H1 (cell line): ENCODE results near the gene MRPS15. TPM values are rescaled to one million over a fixed set of nuclear protein-coding genes. Genes with fewer than 3 reads are reported as not detected.

Experiments
- CTCF ChIA-PET: fragments of 300-600 bp; sonication (Branson Sonifier 250); formaldehyde crosslinking; loops from one replicate; lab custom pipeline; 2021; ENCODE audit not compliant: partially characterized antibody; lab: Charles Lee
- POLR2A ChIA-PET: fragments of 300-600 bp; sonication (Branson Sonifier 250); formaldehyde crosslinking; loops from one replicate; lab custom pipeline; 2021; ENCODE audit warnings: inconsistent platforms; ENCODE audit not compliant: partially characterized antibody; lab: Charles Lee
- DNase-seq, 2 experiments: peaks; one replicate each; pipeline versions ENCODE4 v3.0.0 to v3.0.0-alpha.2; 2010 to 2022; ENCODE audit warnings: low spot score in 2 of 2, low read depth in 1 of 2, mixed read lengths in 1 of 2
- FAIRE-seq: peaks from 2 replicates; lab custom pipeline; 2011; peaks lifted over from hg19 to GRCh38; lab: Jason Lieb, UNC
- H2AFZ ChIP-seq: 2 replicates; pipeline ENCODE4 v1.8.1; 2012; ENCODE audit warnings: low read length, inconsistent platforms
- H2AK5ac ChIP-seq: 2 replicates; pipeline ENCODE4 v1.6.1; 2013; ENCODE audit warnings: low read depth, low read length
- H2BK120ac ChIP-seq: replicated peaks from 2 replicates; pipeline ENCODE3; 2013; ENCODE audit warnings: low read depth, low read length, inconsistent platforms
- H2BK12ac ChIP-seq: 2 replicates; pipeline ENCODE4 v1.6.1; 2013; ENCODE audit warnings: low read depth, low read length
- H2BK15ac ChIP-seq: 2 replicates; pipeline ENCODE4 v1.6.1; 2013; ENCODE audit warnings: low read length
- H2BK20ac ChIP-seq: 2 replicates; pipeline ENCODE4 v1.6.1; 2013; ENCODE audit warnings: low read length
- H2BK5ac ChIP-seq: 2 replicates; pipeline ENCODE4 v1.6.1; 2013; ENCODE audit warnings: low read depth, low read length
- H3K14ac ChIP-seq: 2 replicates; pipeline ENCODE4 v1.6.1; 2013; ENCODE audit warnings: inconsistent platforms; ENCODE audit not compliant: insufficient read length
- H3K18ac ChIP-seq: 2 replicates; pipeline ENCODE4 v1.6.1; 2013; ENCODE audit warnings: low read length; ENCODE audit errors: extremely low read depth
- H3K23ac ChIP-seq: 2 replicates; pipeline ENCODE4 v1.6.1; 2013; ENCODE audit warnings: inconsistent platforms; ENCODE audit not compliant: insufficient read length
- H3K23me2 ChIP-seq: 2 replicates; pipeline ENCODE4 v1.6.1; 2013; ENCODE audit warnings: low read depth, low read length
- H3K27ac ChIP-seq: 2 replicates; pipeline ENCODE4 v1.6.1; 2011; ENCODE audit warnings: low read depth, low read length, inconsistent platforms
- H3K27me3 ChIP-seq, 4 experiments: replicated peaks in 1 of 4; 1 replicate in 1 of 4; 2 replicates in 3 of 4; pipeline versions ENCODE4 v1.6.1 to v1.8.1; 2011 to 2013; ENCODE audit warnings: low read length in 3 of 4, mild to moderate bottlenecking in 3 of 4, inconsistent platforms in 2 of 4, mixed read lengths in 2 of 4, moderate library complexity in 1 of 4; ENCODE audit not compliant: control insufficient read depth in 3 of 4, insufficient read depth in 3 of 4; ENCODE audit errors: extremely low read depth in 1 of 4
- H3K36me3 ChIP-seq, 4 experiments: 2 replicates each; pipeline versions ENCODE4 v1.6.1 to v1.8.1; 2011 to 2013; ENCODE audit warnings: mild to moderate bottlenecking in 4 of 4, low read length in 3 of 4, moderate library complexity in 2 of 4, control low read depth in 1 of 4, inconsistent platforms in 1 of 4; ENCODE audit not compliant: insufficient read depth in 4 of 4, control insufficient read depth in 2 of 4
- H3K4ac ChIP-seq: replicated peaks from 2 replicates; pipeline ENCODE3; 2013; ENCODE audit warnings: low read length, low read depth, mixed read lengths, inconsistent platforms; ENCODE audit not compliant: insufficient read length
- H3K4me1 ChIP-seq, 4 experiments: replicated peaks in 1 of 4; 1 replicate in 1 of 4; 2 replicates in 3 of 4; pipeline versions ENCODE4 v1.6.1 to v1.8.1; 2011 to 2013; ENCODE audit warnings: low read length in 3 of 4, inconsistent platforms in 2 of 4, mixed read lengths in 1 of 4; ENCODE audit not compliant: insufficient read depth in 4 of 4, control insufficient read depth in 3 of 4
- H3K4me2 ChIP-seq, 2 experiments: 2 replicates each; pipeline versions ENCODE4 v1.6.1 to v1.8.1; 2011 to 2013; ENCODE audit warnings: low read depth in 2 of 2, low read length in 2 of 2, control low read depth in 1 of 2, inconsistent platforms in 1 of 2, mild to moderate bottlenecking in 1 of 2; ENCODE audit not compliant: insufficient read depth in 1 of 2
- H3K4me3 ChIP-seq, 4 experiments: fragments of 200-600, 300-600 bp in 1 of 4; sonication (generic), shearing (Covaris generic), sonication (Bioruptor Twin) in 1 of 4; 2 replicates each; pipeline versions ENCODE4 v1.5.1 to v1.8.1; 2011 to 2016; ENCODE audit warnings: low read length in 4 of 4, low read depth in 3 of 4, control low read depth in 2 of 4, inconsistent platforms in 2 of 4, mild to moderate bottlenecking in 2 of 4, mixed read lengths in 1 of 4, moderate library complexity in 1 of 4; ENCODE audit not compliant: insufficient read depth in 2 of 4; ENCODE audit errors: extremely low read depth in 1 of 4
- H3K56ac ChIP-seq: replicated peaks from 2 replicates; pipeline ENCODE3; 2013; ENCODE audit warnings: low read depth, mild to moderate bottlenecking, mixed read lengths, low read length, inconsistent platforms; ENCODE audit not compliant: insufficient read length
- H3K79me1 ChIP-seq: 2 replicates; pipeline ENCODE4 v1.6.1; 2013; ENCODE audit warnings: low read depth, low read length, control low read depth
- H3K79me2 ChIP-seq, 2 experiments: 2 replicates each; pipeline versions ENCODE4 v1.6.1 to v1.8.1; 2012 to 2013; ENCODE audit warnings: low read length in 2 of 2, mild to moderate bottlenecking in 2 of 2, inconsistent platforms in 1 of 2; ENCODE audit not compliant: insufficient read depth in 2 of 2, control insufficient read depth in 1 of 2
- H3K9ac ChIP-seq, 4 experiments: replicated peaks in 1 of 4; 1 replicate in 1 of 4; 2 replicates in 3 of 4; pipeline versions ENCODE4 v1.6.1 to v1.8.1; 2011 to 2013; ENCODE audit warnings: low read depth in 3 of 4, low read length in 3 of 4, control low read depth in 2 of 4, mild to moderate bottlenecking in 2 of 4, moderate library complexity in 2 of 4, inconsistent platforms in 1 of 4; ENCODE audit errors: extremely low read depth in 1 of 4
- H3K9me3 ChIP-seq, 2 experiments: 2 replicates each; pipeline versions ENCODE4 v1.6.1 to v1.8.1; 2012 to 2013; ENCODE audit warnings: mild to moderate bottlenecking in 2 of 2, moderate library complexity in 2 of 2, control low read depth in 1 of 2, inconsistent platforms in 1 of 2, low read depth in 1 of 2, low read length in 1 of 2, mixed read lengths in 1 of 2; ENCODE audit not compliant: insufficient read depth in 2 of 2
- H4K20me1 ChIP-seq, 2 experiments: replicated peaks in 1 of 2; 2 replicates each; pipeline versions ENCODE3 to v1.8.1; 2011 to 2013; ENCODE audit warnings: inconsistent platforms in 2 of 2, low read length in 2 of 2, mild to moderate bottlenecking in 1 of 2; ENCODE audit not compliant: insufficient read depth in 2 of 2, control insufficient read depth in 1 of 2
- H4K5ac ChIP-seq: 2 replicates; pipeline ENCODE4 v1.6.1; 2013; ENCODE audit warnings: low read length, low read depth, mixed read lengths, inconsistent platforms; ENCODE audit not compliant: insufficient read length
- H4K8ac ChIP-seq: 2 replicates; pipeline ENCODE4 v1.8.0; 2013; ENCODE audit warnings: mild to moderate bottlenecking, moderate library complexity, low read length, inconsistent platforms; ENCODE audit not compliant: insufficient read depth; ENCODE audit errors: extremely low read depth
- H4K91ac ChIP-seq: replicated peaks from 2 replicates; pipeline ENCODE3; 2013; ENCODE audit warnings: low read length, mixed read lengths, inconsistent platforms; ENCODE audit not compliant: insufficient read length
- BCL11A ChIP-seq, 2 experiments: IDR thresholded peaks; one replicate each; pipeline ENCODE4 v1.6.1; 2011; ENCODE audit warnings: low read depth in 2 of 2, low read length in 2 of 2, mild to moderate bottlenecking in 2 of 2
- CHD2 ChIP-seq: IDR thresholded peaks from 2 replicates; pipeline ENCODE4 v1.6.1; 2012; ENCODE audit warnings: low read length, improper control_type of control experiment
- CTBP2 ChIP-seq: IDR thresholded peaks from 2 replicates; pipeline ENCODE4 v1.7.0; 2011; ENCODE audit warnings: borderline replicate concordance, mild to moderate bottlenecking, moderate library complexity, mixed read lengths, low read length; ENCODE audit not compliant: insufficient read depth, insufficient read length
- GABPA ChIP-seq: IDR thresholded peaks from 2 replicates; pipeline ENCODE4 v1.6.1; 2011; ENCODE audit warnings: mild to moderate bottlenecking, low read length, moderate library complexity, borderline replicate concordance; ENCODE audit not compliant: insufficient read depth
- HDAC2 ChIP-seq, 2 experiments: fragments of 300-600 bp in 1 of 2; sonication (generic) in 1 of 2; IDR thresholded peaks; 2 replicates each; pipeline ENCODE4 v1.6.1; 2011 to 2012; ENCODE audit warnings: low read depth in 2 of 2, low read length in 2 of 2, mild to moderate bottlenecking in 2 of 2, moderate library complexity in 2 of 2, borderline replicate concordance in 1 of 2, inconsistent platforms in 1 of 2
- HDAC6 ChIP-seq: IDR thresholded peaks from one replicate; pipeline ENCODE4 v1.7.1; 2012; ENCODE audit warnings: low read depth, mild to moderate bottlenecking, inconsistent platforms, low read length, moderate library complexity
- MAFK ChIP-seq: IDR thresholded peaks from 2 replicates; pipeline ENCODE4 v1.6.1; 2012; ENCODE audit warnings: low read depth, mild to moderate bottlenecking, improper control_type of control experiment, low read length
- NANOG ChIP-seq: IDR thresholded peaks from 2 replicates; pipeline ENCODE4 v1.6.1; 2011; ENCODE audit warnings: low read length, low read depth, mild to moderate bottlenecking, inconsistent platforms; ENCODE audit not compliant: insufficient read depth, poor library complexity, severe bottlenecking
- SUZ12 ChIP-seq: fragments of 200-600 bp; sonication (generic); IDR thresholded peaks from 2 replicates; pipeline ENCODE4 v1.6.1; 2012; ENCODE audit warnings: mild to moderate bottlenecking, inconsistent platforms, low read length, moderate library complexity, mixed read lengths
- TAF1 ChIP-seq: IDR thresholded peaks from 2 replicates; pipeline ENCODE4 v1.6.1; 2011; ENCODE audit warnings: mild to moderate bottlenecking, low read depth, low read length
- TCF12 ChIP-seq: IDR thresholded peaks from 2 replicates; pipeline ENCODE4 v1.6.1; 2011; ENCODE audit warnings: low read depth, mild to moderate bottlenecking, low read length
- ZNF274 ChIP-seq: IDR thresholded peaks from 2 replicates; pipeline ENCODE4 v1.7.0; 2012; ENCODE audit warnings: low read length, borderline replicate concordance; ENCODE audit errors: extremely low read depth
- WGBS, 2 experiments: shearing (Covaris generic) in 1 of 2; methylation state at CpG; one replicate each; pipeline versions ENCODE4 v1.1.6 to v1.1.7; 2013 to 2015; ENCODE audit warnings: low lambda C conversion rate in 2 of 2, mixed read lengths in 2 of 2, inconsistent platforms in 1 of 2, low coverage in 1 of 2, missing lambda C conversion rate in 1 of 2; ENCODE audit not compliant: insufficient replicate concordance in 2 of 2, insufficient coverage in 1 of 2, insufficient read length in 1 of 2; ENCODE audit errors: extremely low coverage in 1 of 2, missing lambda C conversion rate in 1 of 2; 5-methylcytosine and 5-hydroxymethylcytosine counted together
- polyA plus RNA-seq, 7 experiments: library from polyadenylated mRNA; depleted of rRNA in 3 of 7; stranded (reverse) in 5 of 7; unstranded in 2 of 7; fragments of >200 nt in 5 of 7; fragments of 200-250 nt in 2 of 7; gene quantifications; 1 replicate in 5 of 7; 2 replicates in 1 of 7; 4 replicates in 1 of 7; pipeline versions ENCODE4 v1.2.1 to v1.2.3, GENCODE V29; 2011 to 2013; ENCODE audit warnings: missing spikeins in 2 of 7, mixed read lengths in 2 of 7
- total RNA-seq: library from RNA; stranded (reverse); fragmentation: NEBNext Ultra II Directional; extraction: Animal tissue kit (Norgen Biotek cat#: 25700); gene quantifications from 2 replicates; pipeline ENCODE4 v1.2.1, GENCODE V29; 2021
- TF ChIP-seq, protein P1 (sequence below): IDR thresholded peaks from 2 replicates; pipeline ENCODE4 v1.6.1; 2011; ENCODE audit warnings: low read depth, mild to moderate bottlenecking, low read length; ENCODE audit not compliant: insufficient read depth

Gene MRPS15
- total and polyA plus RNA-seq, 2 of the 8 experiments (the other 6 are each of a cell fraction or from before 2014, with no cell fraction given), result 53.6 to 129 TPM

DNA sequence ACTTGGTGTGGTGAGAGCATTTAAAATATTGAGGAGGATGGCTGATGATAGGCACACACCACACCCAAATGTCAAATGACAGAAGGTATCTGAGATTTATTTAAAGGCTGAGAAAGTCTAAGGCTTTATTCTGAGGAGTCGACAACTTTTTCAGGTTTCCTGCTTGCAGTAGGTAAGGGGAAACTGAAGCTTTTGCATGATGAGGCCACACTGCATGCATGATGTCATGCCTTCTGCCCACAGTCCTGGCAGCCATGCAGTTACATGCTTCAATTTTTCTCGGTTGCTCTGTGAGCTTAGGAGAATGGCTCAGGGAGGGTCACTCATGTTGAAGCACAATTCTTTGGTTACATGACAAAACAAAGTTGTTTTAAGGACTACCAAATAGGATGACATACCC is 20.9 kb downstream of the MRPS15 start:
- H3K27me3 ChIP-seq, result no peaks in the 10 kb centered on the region
- no peak overlapping the region for H2BK120ac ChIP-seq
- FAIRE-seq (no peak), DNase-seq (no peak)
- H2BK20ac ChIP-seq, result no peak overlapping the region
- H2BK15ac ChIP-seq, result no peak overlapping the region
- H3K36me3 ChIP-seq, result no peaks in the 10 kb centered on the region
- peaks cover 0 to 3% (median 2%) of the 10 kb centered on the region in 4 experiments; a peak in 3 of 7 replicates for H3K4me1 ChIP-seq
- no peak overlapping the region for H3K56ac ChIP-seq
- H3K79me2 ChIP-seq, result no peaks in the 10 kb centered on the region
- no peaks in the 10 kb centered on the region for H3K9me3 ChIP-seq
- no peaks in the 10 kb centered on the region for H3K23me2 ChIP-seq
- no peak overlapping the region for H3K4me3 ChIP-seq
- ChIA-PET CTCF (interaction anchor here (0.6 kb wide), 1 partner anchor 1518 kb away, joined by 3 read pairs; no protein-coding TSS in a partner anchor), POLR2A (interaction anchor here (1.3 to 1.4 kb wide), 2 partner anchors 21 to 56 kb away, joined by 4 to 5 read pairs; partner anchors contain the start of gene MRPS15)
- no peaks in the 10 kb centered on the region for H4K20me1 ChIP-seq
- 85% methylated on average over 2 of the region's 2 CpGs; no CpG with 5 or more reads in 1 of the 2 experiments for WGBS, 2 experiments
- no peak overlapping the region for H2AFZ ChIP-seq
- no peak overlapping the region for H4K8ac ChIP-seq
- no peak overlapping the region for H3K4ac ChIP-seq
- no peak overlapping the region for H3K27ac ChIP-seq
- no peak overlapping the region for H4K5ac ChIP-seq
- no peak overlapping the region for H4K91ac ChIP-seq
- H2AK5ac ChIP-seq, result no peak overlapping the region
- no peak overlapping the region for H2BK5ac ChIP-seq
- H3K79me1 ChIP-seq, result no peaks in the 10 kb centered on the region
- no peak for TF ChIP-seq NANOG
- no peak for TF ChIP-seq CHD2
- no peak for TF ChIP-seq TCF12
- TF ChIP-seq SUZ12, result no peak
- TF ChIP-seq, protein P1, sequence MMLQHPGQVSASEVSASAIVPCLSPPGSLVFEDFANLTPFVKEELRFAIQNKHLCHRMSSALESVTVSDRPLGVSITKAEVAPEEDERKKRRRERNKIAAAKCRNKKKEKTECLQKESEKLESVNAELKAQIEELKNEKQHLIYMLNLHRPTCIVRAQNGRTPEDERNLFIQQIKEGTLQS, result no peak
- no peak for TF ChIP-seq ZNF274
- TF ChIP-seq TAF1, result no peak
- no peak for TF ChIP-seq HDAC6
- no peak for TF ChIP-seq CTBP2
- TF ChIP-seq BCL11A (IDR thresholded peaks at IDR 0.05; ENCODE audit: low read depth in 2 of 2, low read length in 2 of 2), result no peak
- no peak for TF ChIP-seq GABPA
- no peak for TF ChIP-seq HDAC2 (IDR thresholded peaks at IDR 0.05; ENCODE audit: borderline replicate concordance in 1 of 2, low read depth in 2 of 2, low read length in 2 of 2)
- TF ChIP-seq MAFK, result no peak
- H3K4me2 ChIP-seq, result no peak overlapping the region
- no peak overlapping the region for H2BK12ac ChIP-seq
- no peak overlapping the region for H3K14ac ChIP-seq
- no peak overlapping the region for H3K23ac ChIP-seq
- no peak overlapping the region for H3K9ac ChIP-seq
- no peak overlapping the region for H3K18ac ChIP-seq
